ENCODE measurements around the gene LAP3.
"Not testable (repeated sequence)": the region's sequence is repeated elsewhere in the genome, so short reads cannot be mapped to it uniquely, and the experiment has no call there.

LAP3 gene

GRCh38 chr4:17576932-17577664 lies at the start of gene LAP3:
TSS of gene LAP3 (plus strand) at chr4:17577198. CDS start at chr4:17577466, 268 bp downstream.
- H3K4me1 ChIP-seq: peaks cover 37% of the 10 kb centered on the region
- H3K27me3 ChIP-seq: no peaks in the 10 kb centered on the region
- peak within 1 kb of the TSS; percentile 88 for H3K9ac ChIP-seq
- H4K20me1 ChIP-seq: peaks cover 13% of the 10 kb centered on the region; the same call in 1 of the 2 replicates
- TF ChIP-seq Cebpa-rat (IDR thresholded peaks at IDR 0.05): no peak
- peak within 1 kb of the TSS; percentile 97 for H3K4me2 ChIP-seq
- peak within 1 kb of the TSS; percentile 86 for H3K27ac ChIP-seq
- no peaks in the 10 kb centered on the region for H3K9me3 ChIP-seq
- peaks cover 27% of the 10 kb centered on the region for H3K36me3 ChIP-seq
- peak within 1 kb of the TSS; percentile 78 for H3K4me3 ChIP-seq

GRCh38 chr4:17528551-17529165 lies 48.3 kb upstream of the LAP3 start:
- Histone ChIP-seq H3K9me3 (no peaks in the 10 kb centered on the region), H3K36me3 (no peaks in the 10 kb centered on the region), H3K4me1 (no peaks in the 10 kb centered on the region), H3K9ac (no peak overlapping the region), H3K4me2 (no peak overlapping the region), H4K20me1 (no peaks in the 10 kb centered on the region), H3K27me3 (no peaks in the 10 kb centered on the region), H3K4me3 (no peak overlapping the region), H3K27ac (no peak overlapping the region)
- TF ChIP-seq Cebpa-rat (IDR thresholded peaks at IDR 0.05): no peak

GRCh38 chr4:17531538-17532285 lies 45.3 kb upstream of the LAP3 start:
- Histone ChIP-seq H3K9me3 (0 out of 2 replicates have a peak, but pooled peaks cover 4% of the 10 kb centered on the region), H3K27me3 (no peaks in the 10 kb centered on the region), H3K27ac (no peak overlapping the region), H3K4me1 (no peaks in the 10 kb centered on the region), H3K36me3 (no peaks in the 10 kb centered on the region), H3K4me3 (no peak overlapping the region), H4K20me1 (no peaks in the 10 kb centered on the region), H3K4me2 (no peak overlapping the region), H3K9ac (no peak overlapping the region)
- TF ChIP-seq Cebpa-rat (IDR thresholded peaks at IDR 0.05): no peak

DNA sequence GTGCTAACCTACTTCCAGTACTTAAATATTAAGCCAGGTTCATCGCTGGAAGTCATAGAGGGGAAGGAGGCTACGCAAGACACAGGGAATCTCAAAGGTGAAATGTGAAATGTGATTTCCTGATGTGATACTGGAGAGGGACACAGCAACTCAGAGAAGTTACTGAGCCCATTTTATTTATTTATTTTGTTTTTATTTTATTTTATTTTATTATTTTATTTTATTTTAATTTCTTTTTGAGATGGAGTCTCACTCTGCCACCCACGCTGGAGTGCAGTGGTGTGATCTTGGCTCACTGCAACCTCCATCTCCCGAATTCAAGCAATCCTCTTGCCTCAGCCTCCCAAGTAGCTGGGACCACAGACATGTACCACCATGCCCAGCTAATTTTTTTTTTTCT lies 42.3 kb upstream of the LAP3 start:
- no peak overlapping the region for H3K9ac ChIP-seq

DNA sequence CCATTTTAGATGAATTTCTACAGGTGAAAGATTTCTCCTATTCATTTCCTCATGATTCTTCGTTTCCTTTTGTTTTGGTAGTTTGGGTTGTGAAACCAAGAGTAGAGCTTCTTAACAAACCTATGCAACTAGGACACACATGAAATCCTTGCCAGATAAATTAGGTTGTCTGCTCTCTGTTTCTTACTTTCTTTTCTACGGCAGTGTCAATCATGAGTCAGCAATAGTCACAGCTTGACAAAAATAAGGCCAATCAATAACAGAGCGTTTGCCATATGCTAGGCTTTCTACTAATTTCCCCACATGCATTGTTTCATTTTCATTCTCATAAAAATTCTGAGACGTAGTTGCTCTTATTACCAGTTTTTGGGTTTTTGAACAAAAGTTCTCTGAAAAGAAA lies 41.8 kb upstream of the LAP3 start:
- TF ChIP-seq Cebpa-rat (IDR thresholded peaks at IDR 0.05): no peak
- Histone ChIP-seq H3K9me3 (0 out of 2 replicates have a peak, but pooled peaks cover 4% of the 10 kb centered on the region), H3K27me3 (no peaks in the 10 kb centered on the region), H3K36me3 (no peaks in the 10 kb centered on the region), H3K27ac (no peak overlapping the region), H3K4me2 (no peak overlapping the region), H4K20me1 (no peaks in the 10 kb centered on the region), H3K4me3 (no peak overlapping the region), H3K9ac (no peak overlapping the region), H3K4me1 (no peaks in the 10 kb centered on the region)

More for the DNA sequence above, 42.3 kb upstream of the LAP3 start:
- Histone ChIP-seq H3K36me3 (no peaks in the 10 kb centered on the region), H3K27me3 (no peaks in the 10 kb centered on the region), H3K4me3 (no peak overlapping the region), H3K4me1 (no peaks in the 10 kb centered on the region), H4K20me1 (no peaks in the 10 kb centered on the region), H3K27ac (no peak overlapping the region), H3K9me3 (0 out of 2 replicates have a peak, but pooled peaks cover 4% of the 10 kb centered on the region), H3K4me2 (no peak overlapping the region)
- TF ChIP-seq Cebpa-rat (IDR thresholded peaks at IDR 0.05): no peak

DNA sequence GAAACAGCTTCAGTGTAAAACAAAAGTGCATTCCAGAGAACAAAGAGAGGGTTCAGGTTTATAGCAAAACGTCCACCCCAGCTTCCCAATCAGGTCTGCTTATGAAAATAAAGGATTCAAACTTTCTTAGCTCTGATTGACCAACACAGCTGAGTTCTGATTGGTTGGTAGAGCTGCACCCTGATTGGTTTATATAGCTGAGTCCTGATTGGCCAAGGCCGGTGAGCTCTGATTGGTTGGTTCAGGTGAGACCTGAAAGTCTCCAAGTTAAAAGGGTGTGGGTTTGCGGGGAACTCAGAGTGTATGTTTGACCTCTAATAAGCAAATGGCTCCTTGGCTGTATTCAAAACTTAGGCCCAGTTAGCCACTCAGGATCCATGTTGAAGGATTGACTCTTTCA lies 41.1 kb upstream of the LAP3 start:
- Histone ChIP-seq H3K27me3 (no peaks in the 10 kb centered on the region), H3K36me3 (no peaks in the 10 kb centered on the region), H3K27ac (no peak overlapping the region), H4K20me1 (no peaks in the 10 kb centered on the region), H3K4me3 (no peak overlapping the region), H3K9me3 (0 out of 2 replicates have a peak, but pooled peaks cover 4% of the 10 kb centered on the region), H3K4me2 (no peak overlapping the region), H3K4me1 (no peaks in the 10 kb centered on the region), H3K9ac (no peak overlapping the region)
- TF ChIP-seq Cebpa-rat (IDR thresholded peaks at IDR 0.05): no peak

DNA sequence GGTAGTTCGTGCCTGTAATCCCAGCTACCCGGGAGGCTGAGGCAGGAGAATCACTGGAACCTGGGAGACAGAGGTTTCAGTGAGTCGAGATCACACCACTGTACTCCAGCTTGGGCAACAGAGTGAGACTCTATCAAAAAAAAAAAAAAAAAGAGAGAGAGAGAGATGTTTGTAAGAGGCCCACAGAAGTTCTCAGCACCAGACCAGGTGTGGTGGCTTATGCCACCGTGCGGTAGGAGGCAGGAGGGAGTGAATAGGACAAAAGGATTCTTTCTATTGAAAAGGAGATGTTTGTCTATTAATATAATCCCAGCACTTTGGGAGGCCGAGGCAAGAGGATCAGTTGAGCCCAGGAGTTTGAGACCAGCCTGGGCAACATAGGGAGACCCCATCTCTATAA lies 39.9 kb upstream of the LAP3 start:
- H4K20me1 ChIP-seq, H3K4me3 ChIP-seq, H3K27ac ChIP-seq, H3K4me2 ChIP-seq, H3K9ac ChIP-seq, H3K27me3 ChIP-seq, H3K36me3 ChIP-seq, H3K9me3 ChIP-seq, H3K4me1 ChIP-seq: not testable (repeated sequence)

GRCh38 chr4:17544205-17544604 lies 32.8 kb upstream of the LAP3 start:
- H3K27ac ChIP-seq: no peak overlapping the region
- H4K20me1 ChIP-seq: no peaks in the 10 kb centered on the region
- H3K4me2 ChIP-seq: no peak overlapping the region

DNA sequence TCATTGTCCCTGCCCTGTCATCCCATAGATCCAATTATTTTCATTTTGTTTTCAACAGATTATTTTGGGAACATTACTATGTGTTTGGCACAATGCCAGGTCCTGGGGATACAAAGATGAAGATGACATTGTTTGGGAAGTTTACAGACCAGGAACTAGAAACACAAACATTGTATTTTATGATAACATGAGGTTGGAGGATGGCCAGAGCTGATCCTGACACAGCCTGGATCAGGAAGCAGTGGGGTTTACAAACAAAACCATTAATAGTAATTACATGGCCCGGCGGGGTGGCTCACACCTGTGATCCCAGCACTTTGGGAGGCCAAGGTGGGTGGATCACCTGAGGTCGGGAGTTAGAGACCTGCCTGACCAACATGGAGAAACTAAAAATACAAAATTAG lies 32.2 kb upstream of the LAP3 start:
- Histone ChIP-seq H3K27me3 (no peaks in the 10 kb centered on the region), H3K36me3 (no peaks in the 10 kb centered on the region), H3K9ac (no peak overlapping the region), H3K27ac (no peak overlapping the region), H3K4me3 (no peak overlapping the region), H3K9me3 (no peaks in the 10 kb centered on the region), H4K20me1 (no peaks in the 10 kb centered on the region), H3K4me2 (no peak overlapping the region), H3K4me1 (no peaks in the 10 kb centered on the region)
- TF ChIP-seq Cebpa-rat (IDR thresholded peaks at IDR 0.05): no peak

More at GRCh38 chr4:17544205-17544604, 32.8 kb upstream of the LAP3 start:
- H3K4me3 ChIP-seq: no peak overlapping the region
- no peaks in the 10 kb centered on the region for H3K9me3 ChIP-seq
- no peak for TF ChIP-seq Cebpa-rat (IDR thresholded peaks at IDR 0.05)
- H3K36me3 ChIP-seq: no peaks in the 10 kb centered on the region
- H3K27me3 ChIP-seq: no peaks in the 10 kb centered on the region
- H3K9ac ChIP-seq: no peak overlapping the region
- H3K4me1 ChIP-seq: no peaks in the 10 kb centered on the region
